IMR-90 (cell line): ENCODE data around the gene KRI1. TPM values are rescaled to one million over a fixed set of nuclear protein-coding genes. Genes with fewer than 3 reads are reported as not detected.

Experiments used
- ATAC-seq: fragments of 200-7000 bp; cut with Tn5 transposase; 2 replicates; pipeline ENCODE4 v1.9.1; 2020; ENCODE audit warnings: low read depth, mild to moderate bottlenecking, moderate library complexity
- BruUV-seq: library from RNA; stranded (reverse); fragments of 400-500 nt; replicated peaks from 2 replicates; lab custom pipeline; 2021; lab: Mats Ljungman, UMichigan
- CTCF ChIA-PET: fragments of 300-600 bp; formaldehyde crosslinking; extraction: SDS; loops from one replicate; lab custom pipeline; 2021; ENCODE audit warnings: antibody characterized with exemption; lab: Yijun Ruan, JAX
- POLR2A ChIA-PET: fragments of 300-600 bp; sonication (Branson Sonifier 250); formaldehyde crosslinking; loops from one replicate; lab custom pipeline; 2022; ENCODE audit warnings: antibody characterized with exemption; ENCODE audit not compliant: unreplicated experiment; lab: Charles Lee
- DNase-seq: peaks from one replicate; pipeline ENCODE4 v3.0.0; 2013
- H2AFZ ChIP-seq: replicated peaks from 2 replicates; pipeline ENCODE3; 2013; ENCODE audit warnings: low read length, mild to moderate bottlenecking; ENCODE audit not compliant: poor library complexity
- H2AK5ac ChIP-seq: 2 replicates; pipeline ENCODE4 v1.6.1; 2013; ENCODE audit warnings: low read depth, low read length, inconsistent platforms
- H2AK9ac ChIP-seq: replicated peaks from 2 replicates; pipeline ENCODE3; 2013; ENCODE audit warnings: mild to moderate bottlenecking, low read depth, low read length, moderate library complexity; ENCODE audit not compliant: poor library complexity
- H2BK120ac ChIP-seq: 2 replicates; pipeline ENCODE4 v1.6.1; 2013; ENCODE audit warnings: low read depth, low read length, inconsistent platforms
- H2BK15ac ChIP-seq: 3 replicates; pipeline ENCODE4 v1.6.1; 2013; ENCODE audit warnings: low read depth, low read length, inconsistent platforms
- H2BK20ac ChIP-seq: 2 replicates; pipeline ENCODE4 v1.6.1; 2013; ENCODE audit warnings: low read depth, mild to moderate bottlenecking, inconsistent platforms, low read length, moderate library complexity
- H2BK5ac ChIP-seq: 2 replicates; pipeline ENCODE4 v1.6.1; 2013; ENCODE audit warnings: mild to moderate bottlenecking, low read depth, low read length, inconsistent platforms; ENCODE audit not compliant: poor library complexity, severe bottlenecking
- H3K14ac ChIP-seq: replicated peaks from 2 replicates; pipeline ENCODE4 v1.6.1; 2013; ENCODE audit warnings: low read depth, low read length, inconsistent platforms
- H3K18ac ChIP-seq: 2 replicates; pipeline ENCODE4 v1.6.1; 2013; ENCODE audit warnings: low read depth, low read length, control low read depth
- H3K23ac ChIP-seq: 2 replicates; pipeline ENCODE4 v1.6.1; 2013; ENCODE audit warnings: low read depth, low read length, inconsistent platforms
- H3K27ac ChIP-seq: 2 replicates; pipeline ENCODE4 v1.5.1; 2013; ENCODE audit warnings: mild to moderate bottlenecking, control low read depth, low read length; ENCODE audit not compliant: insufficient read depth
- H3K27me3 ChIP-seq: 2 replicates; pipeline ENCODE4 v1.6.1; 2013; ENCODE audit warnings: low read length; ENCODE audit not compliant: control insufficient read depth, insufficient read depth
- H3K36me3 ChIP-seq: 2 replicates; pipeline ENCODE4 v1.6.1; 2013; ENCODE audit warnings: low read length, mixed read lengths; ENCODE audit not compliant: control insufficient read depth, insufficient read depth
- H3K4ac ChIP-seq: 2 replicates; pipeline ENCODE4 v1.6.1; 2013; ENCODE audit warnings: low read depth, low read length, inconsistent platforms
- H3K4me1 ChIP-seq: 2 replicates; pipeline ENCODE4 v1.6.1; 2013; ENCODE audit warnings: low read length, mixed read lengths; ENCODE audit not compliant: control insufficient read depth, insufficient read depth
- H3K4me2 ChIP-seq: 2 replicates; pipeline ENCODE4 v1.6.1; 2013; ENCODE audit warnings: low read depth, mild to moderate bottlenecking, control low read depth, low read length, moderate library complexity
- H3K4me3 ChIP-seq: 2 replicates; pipeline ENCODE4 v1.5.1; 2013; ENCODE audit warnings: low read depth, mild to moderate bottlenecking, control low read depth, low read length, moderate library complexity; ENCODE audit not compliant: insufficient read depth
- H3K56ac ChIP-seq: 2 replicates; pipeline ENCODE4 v1.6.1; 2013; ENCODE audit warnings: low read length, inconsistent platforms; ENCODE audit not compliant: insufficient read depth; ENCODE audit errors: extremely low read depth
- H3K79me1 ChIP-seq, 2 experiments: 2 replicates each; pipeline ENCODE4 v1.6.1; 2013; ENCODE audit warnings: low read length in 2 of 2, inconsistent platforms in 1 of 2, low read depth in 1 of 2
- H3K9ac ChIP-seq: 2 replicates; pipeline ENCODE4 v1.6.1; 2013; ENCODE audit warnings: low read depth, low read length, control low read depth
- H3K9me1 ChIP-seq: 2 replicates; pipeline ENCODE4 v1.6.1; 2013; ENCODE audit warnings: low read length, inconsistent platforms; ENCODE audit not compliant: insufficient read depth
- H3K9me3 ChIP-seq: 2 replicates; pipeline ENCODE4 v1.6.1; 2013; ENCODE audit warnings: low read length; ENCODE audit not compliant: control insufficient read depth, insufficient read depth
- H4K20me1 ChIP-seq: 2 replicates; pipeline ENCODE4 v1.6.1; 2013; ENCODE audit warnings: low read length, inconsistent platforms; ENCODE audit not compliant: insufficient read depth
- H4K5ac ChIP-seq: 2 replicates; pipeline ENCODE4 v1.6.1; 2013; ENCODE audit warnings: mild to moderate bottlenecking, low read depth, low read length, control low read depth
- H4K8ac ChIP-seq, 2 experiments: 2 replicates each; pipeline ENCODE4 v1.6.1; 2013; ENCODE audit warnings: low read depth in 2 of 2, low read length in 2 of 2, control low read depth in 1 of 2, inconsistent platforms in 1 of 2
- H4K91ac ChIP-seq: 2 replicates; pipeline ENCODE4 v1.6.1; 2013; ENCODE audit warnings: low read depth, low read length, inconsistent platforms; ENCODE audit not compliant: insufficient read depth
- BHLHE40 ChIP-seq: fragments of 150-350 bp; IDR thresholded peaks from 2 replicates; pipeline ENCODE4 v1.6.1; 2016; ENCODE audit warnings: mild to moderate bottlenecking, low read depth, low read length
- CHD1 ChIP-seq: IDR thresholded peaks from 2 replicates; pipeline ENCODE4 v1.6.1; 2012; ENCODE audit warnings: low read depth, low read length, improper control_type of control experiment
- ELK1 ChIP-seq: fragments of 150-350 bp; IDR thresholded peaks from 2 replicates; pipeline ENCODE4 v1.6.1; 2016; ENCODE audit warnings: low read depth, mild to moderate bottlenecking, low read length, moderate library complexity, borderline replicate concordance
- MAFK ChIP-seq: IDR thresholded peaks from 2 replicates; pipeline ENCODE4 v1.6.1; 2012; ENCODE audit warnings: low read depth, low read length, improper control_type of control experiment
- MAZ ChIP-seq: IDR thresholded peaks from 2 replicates; pipeline ENCODE4 v1.6.1; 2012; ENCODE audit warnings: low read depth, mild to moderate bottlenecking, low read length, improper control_type of control experiment, moderate library complexity, borderline replicate concordance
- MXI1 ChIP-seq: IDR thresholded peaks from 2 replicates; pipeline ENCODE4 v1.6.1; 2012; ENCODE audit warnings: low read depth, mild to moderate bottlenecking, low read length, moderate library complexity, borderline replicate concordance
- RCOR1 ChIP-seq: IDR thresholded peaks from 2 replicates; pipeline ENCODE4 v1.6.1; 2012; ENCODE audit warnings: mild to moderate bottlenecking, low read length, improper control_type of control experiment; ENCODE audit not compliant: insufficient replicate concordance
- SMC3 ChIP-seq: fragments of 150-350 bp; IDR thresholded peaks from 2 replicates; pipeline ENCODE4 v1.6.1; 2016; ENCODE audit warnings: low read depth, mild to moderate bottlenecking, antibody characterized with exemption, low read length, moderate library complexity
- USF2 ChIP-seq: fragments of 150-350 bp; IDR thresholded peaks from 2 replicates; pipeline ENCODE4 v1.6.1; 2017; ENCODE audit warnings: mild to moderate bottlenecking, antibody characterized with exemption, low read length, low read depth
- WGBS, 2 experiments: methylation state at CpG; one replicate each; pipeline versions ENCODE4 v1.1.5 to v1.1.7; 2013; ENCODE audit warnings: missing lambda C conversion rate in 2 of 2; ENCODE audit not compliant: insufficient read length in 1 of 2; ENCODE audit errors: extremely low coverage in 2 of 2; 5-methylcytosine and 5-hydroxymethylcytosine counted together
- dilution Hi-C: fragments of 300-500 bp; cut with HindIII; formaldehyde crosslinking; loops from one replicate; pipeline ENCODE4 v1.14.3; 2018; ENCODE audit warnings: low sequenced_read_pairs; ENCODE audit not compliant: unreplicated experiment
- in situ Hi-C: fragments of 300-500 bp; cut with MboI; formaldehyde crosslinking; loops from 3 replicates; pipeline ENCODE4 v1.14.3; 2019; ENCODE audit warnings: low sequenced_read_pairs, inconsistent platforms, mixed read lengths
- intact Hi-C: fragments of 100-400 bp; cut with micrococcal nuclease; formaldehyde crosslinking; loops from 2 replicates; pipeline ENCODE4 v1.10.0; 2022
- polyA plus RNA-seq, 3 experiments: library from polyadenylated mRNA; depleted of rRNA; stranded (reverse); fragments of >200 nt; gene quantifications; 2 replicates each; pipeline ENCODE4 v1.2.3, GENCODE V29; 2012; ENCODE audit warnings: low replicate concordance in 1 of 3
- total RNA-seq: library from RNA; depleted of rRNA; stranded (reverse); fragments of >200 nt; gene quantifications from 2 replicates; pipeline ENCODE4 v1.2.3, GENCODE V29; 2012

Gene KRI1
- total and polyA plus RNA-seq, 2 of the 4 experiments (the other 2 are of a cell fraction), result 5.7 to 13.3 TPM

GRCh38 chr19:10560154-10560553, 5.7 kb downstream of the KRI1 start:
- Histone ChIP-seq H3K9me1 (no peaks in the 10 kb centered on the region), H3K14ac (no peak overlapping the region), H4K5ac (no peak overlapping the region), H4K20me1 (no peaks in the 10 kb centered on the region), H3K9me3 (no peaks in the 10 kb centered on the region), H2BK5ac (no peak overlapping the region), H2BK120ac (no peak overlapping the region), H3K4me2 (no peak overlapping the region), H3K4ac (no peak overlapping the region), H3K27ac (no peak overlapping the region), H2AK5ac (no peak overlapping the region), H3K36me3 (peaks cover 46% of the 10 kb centered on the region), H2AFZ (no peak overlapping the region), H3K4me3 (no peak overlapping the region), H3K4me1 (no peaks in the 10 kb centered on the region), H3K9ac (no peak overlapping the region), H3K23ac (no peak overlapping the region), H3K18ac (no peak overlapping the region), H2AK9ac (no peak overlapping the region), H4K91ac (no peak overlapping the region), H2BK15ac (no peak overlapping the region), H4K8ac (no peak overlapping the region), H3K27me3 (no peaks in the 10 kb centered on the region), H3K56ac (no peak overlapping the region), H2BK20ac (no peak overlapping the region), H3K79me1 (peaks cover 13 to 21% of the 10 kb centered on the region in 2 experiments)
- in situ Hi-C loops, result no loop called here
- no peak for DNase-seq
- WGBS, 2 experiments, result 90% methylated on average over 5 of the region's 7 CpGs; no CpG with 5 or more reads in 1 of the 2 experiments
- POLR2A ChIA-PET, result no interaction called here
- no TSS peak for BruUV-seq
- CTCF ChIA-PET, result no interaction called here
- no peak for ATAC-seq
- TF ChIP-seq SMC3 (no peak), RCOR1 (no peak), MAZ (no peak), USF2 (no peak), CHD1 (no peak), BHLHE40 (no peak), MXI1 (no peak), MAFK (no peak), ELK1 (no peak)
- dilution Hi-C loops, result no loop called here
- intact Hi-C loops, result no loop called here
